CD4-positive, alpha-beta T cell (primary cell): ENCODE data around the gene SYT6. TPM values are rescaled to one million over a fixed set of nuclear protein-coding genes. Genes with fewer than 3 reads are reported as not detected.

Source experiments
- ATAC-seq: fragments of 200-7000 bp; cut with Tn5 transposase; one replicate; pipeline ENCODE4 v1.10.0; 2022; ENCODE audit warnings: mild to moderate bottlenecking; ENCODE audit not compliant: poor library complexity
- CTCF ChIA-PET: fragments of 350-600 bp; sonication (Branson Sonifier 250); formaldehyde crosslinking; loops from one replicate; lab custom pipeline; 2021; ENCODE audit warnings: antibody characterized with exemption, inconsistent platforms; lab: Charles Lee
- POLR2A ChIA-PET: fragments of 350-600 bp; sonication (Branson Sonifier 250); formaldehyde crosslinking; loops from one replicate; lab custom pipeline; 2021; ENCODE audit warnings: antibody characterized with exemption, inconsistent platforms; lab: Charles Lee
- DNase-seq, 14 experiments: peaks; one replicate each; pipeline ENCODE4 v3.0.0-alpha.2; 2013 to 2020; ENCODE audit warnings: mixed read lengths in 2 of 14
- H3K27ac ChIP-seq, 2 donors: one replicate each; pipeline versions ENCODE4 v1.5.1 to v1.7.0; 2013; ENCODE audit warnings: low read length in 2 of 2, low read depth in 1 of 2, mild to moderate bottlenecking in 1 of 2
- H3K27me3 ChIP-seq, 2 experiments: 1 replicate in 1 of 2; 2 replicates in 1 of 2; pipeline versions ENCODE4 v1.6.1 to v1.7.0; 2013; ENCODE audit warnings: low read length in 2 of 2, control low read depth in 1 of 2, mild to moderate bottlenecking in 1 of 2, moderate library complexity in 1 of 2; ENCODE audit not compliant: insufficient read depth in 2 of 2, control insufficient read depth in 1 of 2
- H3K36me3 ChIP-seq: one replicate; pipeline ENCODE4 v1.6.1; 2013; ENCODE audit warnings: low read length, control low read depth; ENCODE audit not compliant: insufficient read depth
- H3K4me1 ChIP-seq: one replicate; pipeline ENCODE4 v1.6.1; 2013; ENCODE audit warnings: low read length, control low read depth; ENCODE audit not compliant: insufficient read depth
- H3K4me3 ChIP-seq: one replicate; pipeline ENCODE4 v1.5.1; 2013; ENCODE audit warnings: mild to moderate bottlenecking, low read length, moderate library complexity
- H3K9me3 ChIP-seq, 2 experiments: 1 replicate in 1 of 2; 2 replicates in 1 of 2; pipeline versions ENCODE4 v1.6.1 to v1.7.0; 2013; ENCODE audit warnings: low read length in 2 of 2, mild to moderate bottlenecking in 2 of 2, control low read depth in 1 of 2, moderate library complexity in 1 of 2; ENCODE audit not compliant: control insufficient read depth in 1 of 2, insufficient read depth in 1 of 2
- H3K27ac Mint-ChIP-seq: one replicate; pipeline ENCODE4 v1.8.0; 2020; ENCODE audit warnings: mixed read lengths
- H3K27me3 Mint-ChIP-seq: one replicate; pipeline ENCODE4 v1.8.0; 2021; ENCODE audit warnings: mixed read lengths
- H3K36me3 Mint-ChIP-seq: one replicate; pipeline ENCODE4 v1.8.0; 2021; ENCODE audit warnings: low read depth, mixed read lengths
- H3K4me1 Mint-ChIP-seq: one replicate; pipeline ENCODE4 v1.8.0; 2021; ENCODE audit warnings: low read depth, mixed read lengths
- H3K4me3 Mint-ChIP-seq: one replicate; pipeline ENCODE4 v1.8.0; 2020; ENCODE audit warnings: mild to moderate bottlenecking, mixed read lengths
- H3K9me3 Mint-ChIP-seq: one replicate; pipeline ENCODE4 v1.8.0; 2020; ENCODE audit warnings: mixed read lengths
- CTCF ChIP-seq: fragments of 200-600 bp; IDR thresholded peaks from one replicate; pipeline ENCODE4 v1.8.0; 2022; ENCODE audit warnings: antibody characterized with exemption, mild to moderate bottlenecking
- intact Hi-C, 2 experiments: fragments of 100-400 bp; cut with DNase I in 1 of 2; cut with micrococcal nuclease in 1 of 2; formaldehyde crosslinking; loops; one replicate each; pipeline versions ENCODE4 v1.15.1 to v1.9.0; 2023 to 2025; cut with DNase I, micrococcal nuclease
- total RNA-seq, 174 experiments: library from RNA in 2 of 174; stranded (reverse) in 2 of 174; gene quantifications; one replicate each; pipeline ENCODE4 v1.2.3 and lab custom pipeline; 2021 to 2026

SYT6 gene
- total RNA-seq, 2 experiments from 2014 or later, result not detected

GRCh38 chr1:114078116-114078515 is 75.6 kb downstream of the SYT6 start:
- H3K27ac ChIP-seq, result no peak overlapping the region
- intact Hi-C loops, result no loop called here
- no peak for ATAC-seq
- Mint-ChIP-seq H3K27me3 (no peaks in the 10 kb centered on the region), H3K4me3 (no peak overlapping the region), H3K27ac (no peak overlapping the region), H3K9me3 (peaks cover 2% of the 10 kb centered on the region), H3K4me1 (peaks cover 4% of the 10 kb centered on the region), H3K36me3 (no peaks in the 10 kb centered on the region)
- no peaks in the 10 kb centered on the region for H3K27me3 ChIP-seq
- H3K9me3 ChIP-seq, result no peaks in the 10 kb centered on the region
- H3K4me3 ChIP-seq, result no peak overlapping the region
- no peaks in the 10 kb centered on the region for H3K36me3 ChIP-seq
- no peaks in the 10 kb centered on the region for H3K4me1 ChIP-seq
- ChIA-PET CTCF (no interaction called here), POLR2A (interaction anchor here (0.7 kb wide), 1 partner anchor 252 kb away, joined by 3 read pairs; no protein-coding TSS in a partner anchor)
- no peak for TF ChIP-seq CTCF
- no peak for DNase-seq

- CTCF ChIA-PET, result no interaction called here
- POLR2A ChIA-PET, result no interaction called here
- Mint-ChIP-seq H3K27me3 (no peaks in the 10 kb centered on the region), H3K9me3 (peaks cover 2% of the 10 kb centered on the region), H3K36me3 (no peaks in the 10 kb centered on the region), H3K4me3 (no peak overlapping the region), H3K27ac (no peak overlapping the region), H3K4me1 (peaks cover 4% of the 10 kb centered on the region)
- intact Hi-C loops, result no loop called here
- Histone ChIP-seq H3K9me3 (peaks cover 0 to 6% of the 10 kb centered on the region in 2 experiments), H3K27ac (no peak overlapping the region), H3K36me3 (no peaks in the 10 kb centered on the region), H3K27me3 (no peaks in the 10 kb centered on the region), H3K4me1 (no peaks in the 10 kb centered on the region), H3K4me3 (no peak overlapping the region)
- ATAC-seq, result no peak
- no peak for DNase-seq
- TF ChIP-seq CTCF, result no peak
These were observed 76.5 kb downstream of the SYT6 start for GRCh38 chr1:114077188-114077587.

GRCh38 chr1:114076308-114076707 is 77.4 kb downstream of the SYT6 start:
- Histone ChIP-seq H3K4me1 (no peaks in the 10 kb centered on the region), H3K36me3 (no peaks in the 10 kb centered on the region), H3K27me3 (no peaks in the 10 kb centered on the region), H3K9me3 (peaks cover 0 to 13% of the 10 kb centered on the region in 2 experiments), H3K27ac (no peak overlapping the region), H3K4me3 (no peak overlapping the region)
- Mint-ChIP-seq H3K9me3 (peaks cover 2% of the 10 kb centered on the region), H3K27ac (no peak overlapping the region), H3K4me1 (peaks cover 4% of the 10 kb centered on the region), H3K36me3 (no peaks in the 10 kb centered on the region), H3K27me3 (no peaks in the 10 kb centered on the region), H3K4me3 (no peak overlapping the region)
- ATAC-seq, result no peak
- TF ChIP-seq CTCF, result no peak
- no peak for DNase-seq
- ChIA-PET CTCF (no interaction called here), POLR2A (no interaction called here)
- intact Hi-C loops, result no loop called here
